GM12874 (cell line): Measurements from ENCODE around the gene PRSS22.

Source experiments
- CTCF ChIP-seq: IDR thresholded peaks from 2 replicates; pipeline ENCODE4 v1.5.1; 2011; ENCODE audit warnings: low read depth, mild to moderate bottlenecking, control low read depth, low read length, moderate library complexity; ENCODE audit not compliant: insufficient read depth

The PRSS22 gene

GRCh38 chr16:2813771-2814221, 44.2 kb downstream of the PRSS22 start:
- no peak for TF ChIP-seq CTCF

GRCh38 chr16:2811703-2812471, 46.1 kb downstream of the PRSS22 start:
- TF ChIP-seq CTCF, result no peak

GRCh38 chr16:2810651-2811050, 47.3 kb downstream of the PRSS22 start:
- no peak for TF ChIP-seq CTCF

- no peak for TF ChIP-seq CTCF
These were observed 48.7 kb downstream of the PRSS22 start for GRCh38 chr16:2809149-2809760.

GRCh38 chr16:2808181-2808580, 49.8 kb downstream of the PRSS22 start:
- TF ChIP-seq CTCF, result no peak

- TF ChIP-seq CTCF, result no peak
These were observed 51.7 kb downstream of the PRSS22 start for GRCh38 chr16:2806286-2806685.

- no peak for TF ChIP-seq CTCF
These were observed 53.2 kb downstream of the PRSS22 start for GRCh38 chr16:2804728-2805127.
